ENCODE results near the gene PARVB.
A peak's percentile ranks its signal among the peaks of the same experiment; 100 is the strongest.

The PARVB gene

DNA sequence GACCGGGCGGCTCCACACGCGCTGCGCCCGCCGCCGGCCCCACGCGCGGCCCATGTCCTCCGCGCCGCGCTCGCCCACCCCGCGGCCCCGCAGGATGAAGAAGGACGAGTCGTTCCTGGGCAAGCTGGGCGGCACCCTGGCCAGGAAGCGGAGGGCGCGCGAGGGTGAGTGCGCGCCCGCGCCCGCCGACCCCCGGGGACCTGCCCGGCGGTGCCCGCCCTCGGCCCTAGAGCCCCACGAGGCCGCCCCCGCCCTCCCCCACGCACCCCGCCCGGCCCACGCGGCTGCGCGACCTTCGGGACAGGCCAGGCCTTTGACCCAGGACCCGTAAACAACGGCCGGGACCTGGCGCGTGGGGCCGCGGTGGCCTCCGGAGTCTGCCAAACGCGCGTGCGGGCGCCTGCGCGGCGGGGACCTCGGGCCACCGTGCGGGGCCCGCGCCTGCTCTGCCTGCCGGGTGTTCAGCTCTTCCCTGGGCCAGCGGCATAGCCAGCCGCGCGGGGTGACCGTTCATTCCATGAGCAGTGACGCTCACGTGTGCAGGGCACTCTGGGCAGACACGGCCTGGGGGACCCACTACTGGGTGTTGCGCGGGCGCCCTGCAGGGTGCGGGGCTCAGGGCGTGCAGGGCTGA, at the start of gene PARVB:
Gene PARVB, plus strand, starts transcription at position 15 of the 634 bp plus-strand sequence. Its CDS starts 38 bp downstream, at position 53.
- no peak for DNase-seq

DNA sequence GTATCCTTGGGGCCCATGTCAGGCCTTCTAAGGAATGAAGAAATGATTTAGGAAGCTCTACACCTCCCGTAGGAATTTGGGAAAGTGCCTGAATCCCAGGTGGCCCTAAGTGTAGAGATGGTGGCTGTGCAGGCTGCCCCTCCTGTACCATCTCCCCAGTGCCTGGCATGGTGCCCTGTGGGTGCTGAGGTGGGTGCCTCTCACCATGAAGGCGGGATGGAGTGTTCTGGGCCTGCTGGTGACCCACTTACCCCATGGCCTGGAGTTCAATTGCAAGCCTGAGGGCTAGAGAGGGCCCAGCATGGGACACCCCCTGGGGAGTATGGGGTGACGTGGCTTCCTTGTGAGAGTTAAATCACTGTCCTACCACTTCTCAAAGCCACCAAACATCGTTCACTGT, 49.1 kb upstream of the PARVB start:
- no peak for DNase-seq

GRCh38 chr22:43976861-43977795, 47.0 kb upstream of the PARVB start:
- no peak for DNase-seq

- no peak for DNase-seq
Observed at GRCh38 chr22:43978558-43978957, 45.5 kb upstream of the PARVB start.

DNA sequence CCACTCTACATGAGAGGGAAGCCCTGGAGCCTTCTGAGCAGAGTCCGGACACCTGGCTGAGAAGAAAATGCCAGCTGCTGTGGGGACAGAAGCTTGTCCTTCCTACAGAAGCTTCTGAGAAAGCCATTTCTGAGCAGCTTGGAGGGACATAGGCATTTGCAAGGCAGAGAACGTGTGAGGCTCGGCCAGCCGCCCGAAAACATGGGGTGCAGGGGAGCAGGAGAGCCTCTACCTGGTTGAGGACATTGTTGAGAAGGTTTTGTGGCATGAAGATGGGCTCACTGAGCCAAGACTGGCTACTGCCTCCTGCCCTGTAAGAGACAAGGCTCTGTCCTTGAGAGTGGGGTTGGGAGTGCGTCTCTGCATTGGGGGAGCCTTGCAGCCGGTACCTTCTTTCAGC, 43.5 kb upstream of the PARVB start:
- no peak for DNase-seq

- no peak for DNase-seq
Observed at GRCh38 chr22:43980996-43981395, 43.1 kb upstream of the PARVB start.

DNA sequence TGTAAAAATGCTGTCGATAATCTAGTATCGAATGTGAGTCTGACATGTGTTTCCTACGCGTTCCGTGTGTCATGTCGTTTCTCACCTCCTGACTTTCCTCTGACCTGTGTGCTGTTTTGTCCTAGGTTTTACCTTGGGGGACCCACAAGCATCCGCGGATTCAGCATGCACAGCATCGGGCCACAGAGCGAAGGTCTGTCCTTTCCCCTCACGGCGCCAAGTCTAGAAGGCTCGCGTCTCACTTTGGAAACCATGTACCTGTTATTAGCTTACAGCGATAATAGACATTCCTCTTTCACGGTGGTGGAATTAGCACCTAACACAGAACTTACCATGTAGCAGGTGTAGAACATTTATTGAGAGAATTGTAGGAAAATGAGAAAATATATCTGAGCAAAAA, 40.3 kb upstream of the PARVB start:
- DNase-seq: no peak

- no peak for DNase-seq
Observed at GRCh38 chr22:43985532-43985931, 38.6 kb upstream of the PARVB start.

GRCh38 chr22:43988116-43988820, 35.8 kb upstream of the PARVB start:
- DNase-seq: no peak

DNA sequence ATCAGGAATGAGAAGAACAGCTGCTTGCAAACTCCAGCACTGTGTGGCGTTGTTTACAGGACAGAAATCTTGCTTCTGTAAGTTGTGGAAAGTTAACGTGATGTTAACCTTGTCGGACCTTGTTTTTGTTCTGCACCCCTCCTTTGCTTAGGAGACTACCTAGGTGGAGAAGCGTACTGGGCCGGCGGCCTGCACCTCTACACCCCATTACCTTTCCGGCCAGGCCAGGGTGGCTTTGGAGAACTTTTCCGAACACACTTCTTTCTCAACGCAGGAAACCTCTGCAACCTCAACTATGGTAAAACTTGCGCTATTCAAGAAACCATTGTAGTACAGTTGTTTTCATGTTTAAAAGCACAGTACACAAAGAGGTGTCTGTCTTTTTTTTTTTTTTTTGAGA, 35.1 kb upstream of the PARVB start:
- no peak for DNase-seq

GRCh38 chr22:43990044-43990443, 34.1 kb upstream of the PARVB start:
- no peak for DNase-seq

DNA sequence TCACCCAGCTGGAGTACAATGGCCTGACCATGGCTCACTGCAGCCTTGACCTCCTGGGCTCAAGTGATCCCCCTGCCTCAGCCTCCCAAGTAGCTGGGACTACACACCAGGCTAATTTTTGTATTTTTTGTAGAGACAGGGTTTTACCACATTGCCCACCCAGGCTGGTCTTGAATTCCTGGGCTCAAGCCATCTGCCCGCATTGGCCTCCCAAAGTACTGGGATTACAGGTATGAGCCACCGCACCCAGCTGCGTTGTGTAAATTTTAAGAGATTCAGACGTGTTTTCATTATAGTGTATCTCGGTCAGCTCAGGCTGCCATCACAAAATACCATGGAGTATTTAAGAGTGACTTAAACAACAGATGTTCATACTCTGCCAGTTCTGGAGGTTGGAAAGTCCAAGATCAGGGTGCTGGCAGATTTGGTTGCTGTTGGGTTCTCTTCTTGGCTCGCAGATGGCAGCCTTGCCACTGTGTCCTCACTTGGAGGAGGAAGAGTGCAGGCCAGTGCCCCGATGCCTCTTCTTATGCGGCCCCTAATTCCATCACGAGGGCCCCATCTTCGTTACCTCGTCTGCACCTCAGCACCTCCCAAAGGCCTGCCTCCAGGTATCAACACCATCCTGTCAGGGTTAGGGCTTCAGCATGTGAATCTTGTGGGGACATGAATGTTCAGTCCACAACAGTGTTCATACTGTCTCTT, 32.6 kb upstream of the PARVB start:
- no peak for DNase-seq

DNA sequence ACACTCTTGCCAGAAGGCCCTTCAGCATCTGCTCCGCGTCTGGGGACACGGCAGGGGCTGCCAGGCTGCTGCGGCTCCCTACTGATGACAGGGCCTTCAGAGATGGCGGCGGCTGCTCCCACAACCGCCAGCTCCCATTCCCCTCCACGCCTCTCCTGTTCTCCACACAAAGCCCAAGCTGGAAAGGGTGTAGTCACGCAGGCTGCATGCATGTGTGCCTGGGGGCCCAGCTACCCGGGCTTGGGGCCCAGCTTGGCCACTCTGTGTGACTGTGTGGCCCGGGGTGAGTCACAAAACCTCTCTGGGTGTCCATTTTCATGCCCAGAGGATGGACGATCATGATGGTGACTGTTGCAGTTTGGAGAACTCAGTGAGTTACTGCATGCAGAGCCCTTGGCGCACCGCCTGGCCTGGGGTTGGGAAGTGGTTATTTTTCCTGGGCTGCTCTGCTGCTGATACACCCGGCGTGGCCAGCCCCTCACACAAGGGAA, 31.7 kb upstream of the PARVB start:
- DNase-seq: no peak

GRCh38 chr22:43993072-43993760, 30.9 kb upstream of the PARVB start:
- DNase-seq: peak; percentile 49

- DNase-seq: no peak
Observed at GRCh38 chr22:43994006-43994405, 30.1 kb upstream of the PARVB start.

DNA sequence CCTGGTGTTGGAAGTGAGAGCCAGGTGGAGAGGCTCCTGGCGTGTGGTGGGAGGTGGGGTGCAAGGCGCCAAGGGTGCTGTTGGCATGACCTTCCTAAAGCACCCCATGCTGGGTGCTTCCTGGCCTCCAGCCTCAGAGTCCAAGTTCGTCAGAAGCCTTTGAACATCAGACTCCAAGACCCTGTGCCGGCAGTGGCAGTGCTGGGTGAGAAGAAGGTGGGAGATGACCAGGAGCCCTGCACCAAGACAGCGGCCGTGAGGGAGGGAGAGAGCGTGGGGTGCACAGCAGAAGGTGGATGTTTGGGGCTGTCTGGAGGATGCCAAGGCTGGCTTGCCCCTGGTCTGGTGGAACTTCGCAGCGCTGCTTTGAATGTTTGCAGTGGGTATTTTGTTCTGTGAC, 29.7 kb upstream of the PARVB start:
- no peak for DNase-seq

- no peak for DNase-seq
Observed at GRCh38 chr22:43995057-43995685, 28.9 kb upstream of the PARVB start.

GRCh38 chr22:43995798-43996169, 28.3 kb upstream of the PARVB start:
- DNase-seq: no peak

- no peak for DNase-seq
Observed at GRCh38 chr22:43996170-43996980, 27.7 kb upstream of the PARVB start.

DNA sequence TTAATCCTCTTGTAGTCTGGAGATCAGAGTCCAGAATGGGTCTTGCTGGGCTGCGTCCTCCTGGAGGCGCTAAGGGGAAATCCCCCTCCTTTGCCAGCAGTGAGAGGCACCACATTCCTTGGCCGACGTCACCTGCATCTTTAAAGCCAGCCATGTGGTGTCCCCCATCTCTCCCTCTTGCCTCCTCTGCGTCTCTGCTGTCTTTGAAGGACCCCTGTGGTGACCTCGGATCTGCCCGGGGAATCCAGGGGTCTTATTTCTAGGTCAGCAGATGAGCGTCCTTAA, 27.2 kb upstream of the PARVB start:
- no peak for DNase-seq

DNA sequence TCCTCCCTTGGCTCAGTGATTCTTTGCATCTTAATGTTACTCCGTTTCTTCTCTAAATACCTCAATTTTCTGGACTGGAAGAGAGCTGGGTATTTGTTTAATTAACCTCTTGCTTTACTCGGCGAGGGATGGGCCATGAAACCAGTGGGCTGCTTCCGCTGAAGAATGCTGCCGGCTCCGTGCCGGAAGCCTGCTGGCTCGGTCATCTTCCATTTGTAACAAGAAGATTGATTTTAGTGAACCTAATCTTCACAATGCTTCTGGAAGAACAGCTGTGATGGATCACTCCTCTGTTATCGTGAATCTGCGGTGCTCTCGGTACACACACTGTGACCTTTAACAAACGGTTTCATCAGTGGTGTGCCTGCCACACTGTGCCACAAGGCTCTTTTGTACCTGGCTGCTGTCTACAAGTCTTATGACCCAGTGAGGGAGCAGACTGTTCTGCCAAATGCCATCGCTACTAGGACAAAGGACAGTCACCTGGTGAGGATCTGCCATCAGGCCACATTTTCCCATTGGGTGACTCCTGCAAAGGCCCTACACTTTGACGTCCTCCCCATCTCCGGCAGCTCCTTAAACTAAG, 25.3 kb upstream of the PARVB start:
- no peak for DNase-seq

Measured in 8988T (cell line).